GM18951 (cell line): ENCODE measurements around the gene CTSH.
"Not testable (repeated sequence)": the region's sequence is repeated elsewhere in the genome, so short reads cannot be mapped to it uniquely, and the experiment has no call there.

Experiments used
- POLR2A ChIP-seq: IDR thresholded peaks from 4 replicates; pipeline ENCODE4 v1.6.1; 2011; ENCODE audit warnings: mild to moderate bottlenecking; ENCODE audit not compliant: insufficient read length, insufficient read depth; ENCODE audit errors: extremely low read depth
- in situ Hi-C: fragments of 300-500 bp; cut with MboI; formaldehyde crosslinking; loops from one replicate; pipeline ENCODE4 v1.12.0; 2022; ENCODE audit warnings: low sequenced_read_pairs, mixed read lengths, inconsistent platforms; ENCODE audit not compliant: unreplicated experiment

Gene CTSH

GRCh38 chr15:78898540-78898939 lies 46.3 kb downstream of the CTSH start:
- in situ Hi-C loops = no loop called here
- TF ChIP-seq POLR2A = no peak

- in situ Hi-C loops = no loop called here
- no peak for TF ChIP-seq POLR2A
These were observed 49.4 kb downstream of the CTSH start for GRCh38 chr15:78895471-78895870.

- in situ Hi-C loops = no loop called here
- TF ChIP-seq POLR2A = no peak
These were observed 51.3 kb downstream of the CTSH start for GRCh38 chr15:78893538-78893937.

- TF ChIP-seq POLR2A = no peak
- in situ Hi-C loops = no loop called here
These were observed 55.8 kb downstream of the CTSH start for GRCh38 chr15:78889000-78889399.

GRCh38 chr15:78881681-78882080 lies 63.2 kb downstream of the CTSH start:
- no peak for TF ChIP-seq POLR2A
- in situ Hi-C loops = no loop called here

GRCh38 chr15:78880813-78881212 lies 64.0 kb downstream of the CTSH start:
- TF ChIP-seq POLR2A = no peak
- in situ Hi-C loops = no loop called here

- in situ Hi-C loops = no loop called here
- no peak for TF ChIP-seq POLR2A
These were observed 64.7 kb downstream of the CTSH start for GRCh38 chr15:78880242-78880533.

GRCh38 chr15:78879517-78880241 lies 65.2 kb downstream of the CTSH start:
- no peak for TF ChIP-seq POLR2A
- in situ Hi-C loops = no loop called here

- TF ChIP-seq POLR2A = no peak
- in situ Hi-C loops = no loop called here
These were observed 66.5 kb downstream of the CTSH start for GRCh38 chr15:78878356-78878755.

- in situ Hi-C loops = not testable (repeated sequence)
These were observed 67.9 kb downstream of the CTSH start for GRCh38 chr15:78876954-78877353.

GRCh38 chr15:78875107-78875914 lies 69.5 kb downstream of the CTSH start:
- TF ChIP-seq POLR2A = no peak
- in situ Hi-C loops = no loop called here

GRCh38 chr15:78873793-78874765 lies 70.8 kb downstream of the CTSH start:
- no peak for TF ChIP-seq POLR2A
- in situ Hi-C loops = no loop called here
